GM23338 (cell line): ENCODE data around the gene ANKRD63. TPM values are rescaled to one million over a fixed set of nuclear protein-coding genes. Genes with fewer than 3 reads are reported as not detected.

Source experiments
- ATAC-seq: fragments of 200-7000 bp; cut with Tn5 transposase; 3 replicates; pipeline ENCODE4 v1.9.1; 2020
- DNase-seq: peaks from one replicate; pipeline ENCODE4 v3.0.0-alpha.2; 2015; ENCODE audit warnings: low spot score
- H2AFZ ChIP-seq: fragments of 200-600 bp; sonication (generic); 2 replicates; pipeline ENCODE4 v1.8.0; 2016; ENCODE audit warnings: antibody characterized with exemption, mild to moderate bottlenecking, moderate library complexity
- H3F3A ChIP-seq: fragments of 200-600 bp; sonication (generic); replicated peaks from 2 replicates; pipeline ENCODE4 v1.8.0; 2017; ENCODE audit warnings: antibody characterized with exemption, mixed run types, low read depth
- H3K27ac ChIP-seq: fragments of 200-600 bp; sonication (generic); 2 replicates; pipeline ENCODE4 v1.6.1; 2016; ENCODE audit warnings: low read depth
- H3K27me3 ChIP-seq: fragments of 200-600 bp; sonication (generic); 2 replicates; pipeline ENCODE4 v1.8.0; 2016; ENCODE audit warnings: mild to moderate bottlenecking, mixed run types, moderate library complexity; ENCODE audit not compliant: insufficient read depth
- H3K36me3 ChIP-seq: fragments of 200-600 bp; sonication (generic); 2 replicates; pipeline ENCODE4 v1.8.0; 2016; ENCODE audit warnings: mild to moderate bottlenecking; ENCODE audit not compliant: insufficient read depth
- H3K4me1 ChIP-seq: fragments of 200-600 bp; sonication (generic); 2 replicates; pipeline ENCODE4 v1.8.0; 2016; ENCODE audit warnings: mild to moderate bottlenecking, moderate library complexity; ENCODE audit not compliant: insufficient read depth
- H3K4me2 ChIP-seq: fragments of 200-600 bp; sonication (generic); 2 replicates; pipeline ENCODE4 v1.7.1; 2017; ENCODE audit warnings: mixed run types
- H3K4me3 ChIP-seq: fragments of 200-600 bp; sonication (generic); 2 replicates; pipeline ENCODE4 v1.6.1; 2016; ENCODE audit warnings: mixed run types
- H3K79me2 ChIP-seq: fragments of 200-600 bp; sonication (generic); replicated peaks from 2 replicates; pipeline ENCODE4 v1.8.0; 2017; ENCODE audit warnings: mild to moderate bottlenecking; ENCODE audit not compliant: insufficient read depth
- H3K9me2 ChIP-seq: fragments of 200-600 bp; sonication (generic); 2 replicates; pipeline ENCODE4 v1.8.0; 2017; ENCODE audit not compliant: insufficient read depth
- H4K20me1 ChIP-seq: fragments of 200-600 bp; sonication (generic); replicated peaks from 2 replicates; pipeline ENCODE4 v1.8.0; 2017; ENCODE audit warnings: mild to moderate bottlenecking; ENCODE audit not compliant: insufficient read depth
- H3K27ac Mint-ChIP-seq: 2 replicates; pipeline ENCODE4 v1.8.0; 2020; ENCODE audit warnings: inconsistent platforms, mild to moderate bottlenecking, moderate library complexity, mixed read lengths
- H3K27me3 Mint-ChIP-seq: 3 replicates; pipeline ENCODE4 v1.8.0; 2022; ENCODE audit warnings: low read depth, mild to moderate bottlenecking, moderate library complexity, mixed read lengths, inconsistent platforms; ENCODE audit not compliant: insufficient read depth, poor library complexity
- H3K36me3 Mint-ChIP-seq: 3 replicates; pipeline ENCODE4 v1.8.0; 2021; ENCODE audit warnings: low read depth, mild to moderate bottlenecking, inconsistent platforms, moderate library complexity, mixed read lengths
- H3K4me1 Mint-ChIP-seq: 3 replicates; pipeline ENCODE4 v1.8.0; 2020; ENCODE audit warnings: mild to moderate bottlenecking, inconsistent platforms, mixed read lengths
- H3K4me3 Mint-ChIP-seq: 3 replicates; pipeline ENCODE4 v1.8.0; 2021; ENCODE audit warnings: moderate library complexity, mild to moderate bottlenecking, inconsistent platforms, mixed read lengths
- H3K9me3 Mint-ChIP-seq: 3 replicates; pipeline ENCODE4 v1.8.0; 2020; ENCODE audit warnings: moderate library complexity, mild to moderate bottlenecking, inconsistent platforms, mixed read lengths
- CREB1 ChIP-seq: fragments of 250-450 bp; sonication (Bioruptor Pico); IDR thresholded peaks from 2 replicates; pipeline ENCODE4 v1.5.0; 2020; ENCODE audit warnings: low read depth, mild to moderate bottlenecking, moderate library complexity
- CTCF ChIP-seq, 2 experiments: fragments of 200-600 bp in 1 of 2; sonication (generic) in 1 of 2; conservative IDR thresholded peaks; 2 replicates each; pipeline versions ENCODE4 v1.5.1 to v1.6.1; 2016 to 2017; ENCODE audit warnings: antibody characterized with exemption in 2 of 2, low read depth in 2 of 2, mild to moderate bottlenecking in 2 of 2, moderate library complexity in 1 of 2
- ETS1 ChIP-seq: IDR thresholded peaks from 2 replicates; pipeline ENCODE4 v1.6.1; 2016; ENCODE audit warnings: antibody characterized with exemption
- EZH2 ChIP-seq: fragments of 200-600 bp; sonication (generic); IDR thresholded peaks from one replicate; pipeline ENCODE4 v1.8.0; 2017; ENCODE audit warnings: antibody characterized with exemption, mild to moderate bottlenecking, low read depth; ENCODE audit not compliant: unreplicated experiment
- EZH2phosphoT487 ChIP-seq: fragments of 200-600 bp; sonication (generic); IDR thresholded peaks from one replicate; pipeline ENCODE4 v1.8.1; 2018; ENCODE audit warnings: antibody characterized with exemption; ENCODE audit not compliant: unreplicated experiment
- JUNB ChIP-seq: IDR thresholded peaks from one replicate; pipeline ENCODE4 v1.6.1; 2016; ENCODE audit warnings: antibody characterized with exemption; ENCODE audit not compliant: unreplicated experiment
- NANOG ChIP-seq: IDR thresholded peaks from 2 replicates; pipeline ENCODE4 v1.6.1; 2016; ENCODE audit warnings: antibody characterized with exemption, borderline replicate concordance
- POLR2AphosphoS5 ChIP-seq: IDR thresholded peaks from 2 replicates; pipeline ENCODE4 v1.6.1; 2016; ENCODE audit warnings: antibody characterized with exemption, low read depth
- REST ChIP-seq: IDR thresholded peaks from one replicate; pipeline ENCODE4 v1.6.1; 2018; ENCODE audit warnings: antibody characterized with exemption; ENCODE audit not compliant: unreplicated experiment
- STAT1 ChIP-seq: IDR thresholded peaks from one replicate; pipeline ENCODE4 v1.6.1; 2016; ENCODE audit warnings: antibody characterized with exemption; ENCODE audit not compliant: unreplicated experiment
- ZNF114 ChIP-seq: fragments of 250-450 bp; sonication (Bioruptor Pico); IDR thresholded peaks from 2 replicates; pipeline ENCODE4 v1.5.0; 2020; ENCODE audit warnings: mild to moderate bottlenecking, moderate library complexity
- ZNF331 ChIP-seq: fragments of 250-450 bp; sonication (Bioruptor Pico); IDR thresholded peaks from 2 replicates; pipeline ENCODE4 v1.5.0; 2020; ENCODE audit warnings: low read depth, mild to moderate bottlenecking, moderate library complexity
- ZNF462 ChIP-seq: fragments of 250-450 bp; sonication (Bioruptor Pico); IDR thresholded peaks from 2 replicates; pipeline ENCODE4 v1.5.0; 2020; ENCODE audit warnings: mild to moderate bottlenecking, moderate library complexity
- polyA plus RNA-seq: library from polyadenylated mRNA; unstranded; fragments of >200 nt; fragmentation: Nextera tagmentation; extraction: Ambion mirVana; gene quantifications from 2 replicates; pipeline ENCODE4 v1.2.1, GENCODE V29; 2016
- total RNA-seq: library from RNA; depleted of rRNA; stranded (reverse); fragments of >200 nt; shearing (Covaris generic); gene quantifications from 2 replicates; pipeline ENCODE4 v1.2.3, GENCODE V29; 2014

ANKRD63 gene
- total and polyA plus RNA-seq, 2 experiments from 2014 or later: 0.59 TPM; not detected in 1

GRCh38 chr15:40295877-40296560, 13.2 kb upstream of the ANKRD63 start:
- TF ChIP-seq CTCF (conservative IDR thresholded peaks at IDR 0.05; ENCODE audit: low read depth in 2 of 2) (no peak), EZH2 (no peak), ETS1 (no peak), NANOG (no peak), ZNF462 (CRISPR knock-in tag) (no peak), POLR2AphosphoS5 (no peak), CREB1 (CRISPR knock-in tag) (no peak), EZH2phosphoT487 (no peak), ZNF331 (CRISPR knock-in tag) (no peak), ZNF114 (CRISPR knock-in tag) (no peak), REST (no peak), JUNB (no peak), STAT1 (no peak)
- peaks cover 27% of the 10 kb centered on the region for H3K27me3 ChIP-seq
- no peak overlapping the region for H3K27ac ChIP-seq
- H3K4me3 ChIP-seq: no peak overlapping the region
- H3K79me2 ChIP-seq: no peaks in the 10 kb centered on the region
- no peaks in the 10 kb centered on the region for H3K36me3 ChIP-seq
- peaks cover 24% of the 10 kb centered on the region for H3K4me1 Mint-ChIP-seq
- no peak for ATAC-seq
- H3K4me1 ChIP-seq: peaks cover 6% of the 10 kb centered on the region; the same call in 1 of the 2 replicates
- peaks cover 38% of the 10 kb centered on the region for H3K27me3 Mint-ChIP-seq
- H3K36me3 Mint-ChIP-seq: peaks cover 12% of the 10 kb centered on the region
- no peak overlapping the region for H2AFZ ChIP-seq
- H3K9me2 ChIP-seq: no peaks in the 10 kb centered on the region
- H3F3A ChIP-seq: no peaks in the 10 kb centered on the region
- H3K4me2 ChIP-seq: no peak overlapping the region
- H3K4me3 Mint-ChIP-seq: no peak overlapping the region
- peaks cover 15% of the 10 kb centered on the region for H3K9me3 Mint-ChIP-seq
- H4K20me1 ChIP-seq: no peaks in the 10 kb centered on the region
- DNase-seq: no peak
- H3K27ac Mint-ChIP-seq: no peak overlapping the region
